Measurements from ENCODE around the gene TNRC6B. TPM values are rescaled to one million over a fixed set of nuclear protein-coding genes. Genes with fewer than 3 reads are reported as not detected.

Gene TNRC6B
- polyA plus RNA-seq, 1 donor (not counting 4 experiments of a cell fraction or from before 2014, with no cell fraction given), result 5.6 TPM

DNA sequence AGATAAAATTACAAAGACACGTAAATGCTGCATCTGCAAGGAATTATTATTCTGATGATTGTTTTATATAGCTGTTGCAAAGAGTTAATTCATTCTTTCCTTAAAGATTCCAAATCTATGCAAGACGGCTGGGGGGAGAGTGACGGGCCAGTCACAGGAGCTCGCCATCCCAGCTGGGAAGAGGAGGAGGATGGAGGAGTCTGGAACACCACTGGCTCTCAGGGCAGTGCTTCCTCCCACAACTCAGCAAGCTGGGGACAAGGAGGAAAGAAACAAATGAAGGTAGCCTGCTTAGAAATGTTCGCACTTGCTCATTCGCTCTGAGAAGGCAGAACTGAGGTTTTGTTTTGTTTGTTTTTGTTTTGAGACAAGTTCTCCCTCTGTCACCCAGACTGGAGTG, 95.6 kb downstream of the TNRC6B start:
- Histone ChIP-seq H3K27ac (ENCODE audit: control insufficient read depth, insufficient read depth, low read length) (no peak overlapping the region), H3K27me3 (ENCODE audit: control insufficient read depth, extremely low read depth, insufficient read depth, low read length) (no peaks in the 10 kb centered on the region), H3K9me1 (ENCODE audit: control insufficient read depth, extremely low read depth, insufficient read depth, low read length) (no peaks in the 10 kb centered on the region), H3K36me3 (ENCODE audit: control insufficient read depth in 2 of 2, extremely low read depth in 1 of 2, insufficient read depth in 2 of 2, low read length in 2 of 2) (peaks cover 4 to 16% of the 10 kb centered on the region in 2 experiments), H3K9me3 (ENCODE audit: control insufficient read depth, low read depth, low read length) (no peaks in the 10 kb centered on the region), H3K4me3 (ENCODE audit: control insufficient read depth in 2 of 3, extremely low read depth in 1 of 3, insufficient read depth in 2 of 3, low read depth in 1 of 3, low read length in 3 of 3) (no peak overlapping the region), H3K79me2 (ENCODE audit: control insufficient read depth, insufficient read depth, low read length) (no peaks in the 10 kb centered on the region), H3K9ac (ENCODE audit: control insufficient read depth, extremely low read depth, insufficient read depth, low read length) (no peak overlapping the region), H4K20me1 (ENCODE audit: control insufficient read depth, extremely low read depth, insufficient read depth, low read length) (no peaks in the 10 kb centered on the region), H3K4me1 (ENCODE audit: control insufficient read depth, extremely low read depth, insufficient read depth, low read length) (peaks cover 9% of the 10 kb centered on the region), H2AFZ (ENCODE audit: control insufficient read depth, low read length) (no peak overlapping the region), H3K4me2 (ENCODE audit: control insufficient read depth, extremely low read depth, insufficient read depth, low read depth, low read length) (no peak overlapping the region)
- no peak for FAIRE-seq
- TF ChIP-seq, protein P1, sequence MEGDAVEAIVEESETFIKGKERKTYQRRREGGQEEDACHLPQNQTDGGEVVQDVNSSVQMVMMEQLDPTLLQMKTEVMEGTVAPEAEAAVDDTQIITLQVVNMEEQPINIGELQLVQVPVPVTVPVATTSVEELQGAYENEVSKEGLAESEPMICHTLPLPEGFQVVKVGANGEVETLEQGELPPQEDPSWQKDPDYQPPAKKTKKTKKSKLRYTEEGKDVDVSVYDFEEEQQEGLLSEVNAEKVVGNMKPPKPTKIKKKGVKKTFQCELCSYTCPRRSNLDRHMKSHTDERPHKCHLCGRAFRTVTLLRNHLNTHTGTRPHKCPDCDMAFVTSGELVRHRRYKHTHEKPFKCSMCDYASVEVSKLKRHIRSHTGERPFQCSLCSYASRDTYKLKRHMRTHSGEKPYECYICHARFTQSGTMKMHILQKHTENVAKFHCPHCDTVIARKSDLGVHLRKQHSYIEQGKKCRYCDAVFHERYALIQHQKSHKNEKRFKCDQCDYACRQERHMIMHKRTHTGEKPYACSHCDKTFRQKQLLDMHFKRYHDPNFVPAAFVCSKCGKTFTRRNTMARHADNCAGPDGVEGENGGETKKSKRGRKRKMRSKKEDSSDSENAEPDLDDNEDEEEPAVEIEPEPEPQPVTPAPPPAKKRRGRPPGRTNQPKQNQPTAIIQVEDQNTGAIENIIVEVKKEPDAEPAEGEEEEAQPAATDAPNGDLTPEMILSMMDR (optimal IDR thresholded peaks at IDR 0.05 in 1 of 3, IDR thresholded peaks at IDR 0.05 in 1 of 3, conservative IDR thresholded peaks at IDR 0.05 in 1 of 3; ENCODE audit: extremely low read depth in 1 of 3, insufficient read depth in 2 of 3, low read length in 3 of 3), result no peak
- TF ChIP-seq EZH2 (IDR thresholded peaks at IDR 0.05; ENCODE audit: low read length), result no peak
- dilution Hi-C loops (cut with MboI; ENCODE audit: extremely low pct_ligation_motif_present, low sequenced_read_pairs), result no loop called here
- no peak for DNase-seq (ENCODE audit: low read depth, low spot score)

GRCh38 chr22:40276996-40277823, 99.5 kb downstream of the TNRC6B start:
- H3K9me1 ChIP-seq (ENCODE audit: control insufficient read depth, extremely low read depth, insufficient read depth, low read length), result no peaks in the 10 kb centered on the region
- no peaks in the 10 kb centered on the region for H3K79me2 ChIP-seq (ENCODE audit: control insufficient read depth, insufficient read depth, low read length)
- no peaks in the 10 kb centered on the region for H3K27me3 ChIP-seq (ENCODE audit: control insufficient read depth, extremely low read depth, insufficient read depth, low read length)
- peaks cover 4 to 14% of the 10 kb centered on the region in 2 experiments for H3K36me3 ChIP-seq (ENCODE audit: control insufficient read depth in 2 of 2, extremely low read depth in 1 of 2, insufficient read depth in 2 of 2, low read length in 2 of 2)
- H3K4me2 ChIP-seq (ENCODE audit: control insufficient read depth, extremely low read depth, insufficient read depth, low read depth, low read length), result peak overlapping the region; percentile 98
- H3K9ac ChIP-seq (ENCODE audit: control insufficient read depth, extremely low read depth, insufficient read depth, low read length), result peak overlapping the region; percentile 67
- H4K20me1 ChIP-seq (ENCODE audit: control insufficient read depth, extremely low read depth, insufficient read depth, low read length), result no peaks in the 10 kb centered on the region
- peak overlapping the region; percentile 45 for H2AFZ ChIP-seq (ENCODE audit: control insufficient read depth, low read length)
- H3K4me3 ChIP-seq (ENCODE audit: control insufficient read depth in 2 of 3, extremely low read depth in 1 of 3, insufficient read depth in 2 of 3, low read depth in 1 of 3, low read length in 3 of 3), result peak overlapping the region in 2 of 3 experiments; percentile 68 to 74
- H3K4me1 ChIP-seq (ENCODE audit: control insufficient read depth, extremely low read depth, insufficient read depth, low read length), result peaks cover 16% of the 10 kb centered on the region
- DNase-seq (ENCODE audit: low read depth, low spot score), result no peak
- H3K27ac ChIP-seq (ENCODE audit: control insufficient read depth, insufficient read depth, low read length), result peak overlapping the region; percentile 80
- no peak for TF ChIP-seq EZH2 (IDR thresholded peaks at IDR 0.05; ENCODE audit: low read length)
- TF ChIP-seq, protein P1 (optimal IDR thresholded peaks at IDR 0.05 in 1 of 3, IDR thresholded peaks at IDR 0.05 in 1 of 3, conservative IDR thresholded peaks at IDR 0.05 in 1 of 3; ENCODE audit: extremely low read depth in 1 of 3, insufficient read depth in 2 of 3, low read length in 3 of 3), result no peak
- no peaks in the 10 kb centered on the region for H3K9me3 ChIP-seq (ENCODE audit: control insufficient read depth, low read depth, low read length)
- dilution Hi-C loops (cut with MboI; ENCODE audit: extremely low pct_ligation_motif_present, low sequenced_read_pairs), result no loop called here
- FAIRE-seq, result peak; percentile 48

Measured in keratinocyte (primary cell).